Panc1 (cell line): ENCODE measurements around the gene IDUA.

Experiments used
- CTCF ChIP-seq: fragments of 450-650 bp; IDR thresholded peaks from 2 replicates; pipeline ENCODE4 v1.5.1; 2017; ENCODE audit warnings: mild to moderate bottlenecking
- POLR2AphosphoS5 ChIP-seq: IDR thresholded peaks from 2 replicates; pipeline ENCODE4 v1.6.1; 2012; ENCODE audit warnings: mild to moderate bottlenecking, low read depth, low read length, moderate library complexity
- REST ChIP-seq, 2 experiments: IDR thresholded peaks; 2 replicates each; pipeline ENCODE4 v1.6.1; 2011 to 2012; ENCODE audit warnings: low read depth in 2 of 2, control low read depth in 1 of 2, low read length in 1 of 2, mild to moderate bottlenecking in 1 of 2, moderate library complexity in 1 of 2; ENCODE audit not compliant: insufficient read depth in 1 of 2
- SIN3A ChIP-seq: IDR thresholded peaks from 2 replicates; pipeline ENCODE4 v1.6.1; 2012; ENCODE audit warnings: low read depth, mild to moderate bottlenecking, low read length, moderate library complexity, borderline replicate concordance; ENCODE audit not compliant: insufficient read depth
- TCF7L2 ChIP-seq: IDR thresholded peaks from 2 replicates; pipeline ENCODE4 v1.6.1; 2011; ENCODE audit warnings: mild to moderate bottlenecking, low read depth, low read length, inconsistent platforms

DNA sequence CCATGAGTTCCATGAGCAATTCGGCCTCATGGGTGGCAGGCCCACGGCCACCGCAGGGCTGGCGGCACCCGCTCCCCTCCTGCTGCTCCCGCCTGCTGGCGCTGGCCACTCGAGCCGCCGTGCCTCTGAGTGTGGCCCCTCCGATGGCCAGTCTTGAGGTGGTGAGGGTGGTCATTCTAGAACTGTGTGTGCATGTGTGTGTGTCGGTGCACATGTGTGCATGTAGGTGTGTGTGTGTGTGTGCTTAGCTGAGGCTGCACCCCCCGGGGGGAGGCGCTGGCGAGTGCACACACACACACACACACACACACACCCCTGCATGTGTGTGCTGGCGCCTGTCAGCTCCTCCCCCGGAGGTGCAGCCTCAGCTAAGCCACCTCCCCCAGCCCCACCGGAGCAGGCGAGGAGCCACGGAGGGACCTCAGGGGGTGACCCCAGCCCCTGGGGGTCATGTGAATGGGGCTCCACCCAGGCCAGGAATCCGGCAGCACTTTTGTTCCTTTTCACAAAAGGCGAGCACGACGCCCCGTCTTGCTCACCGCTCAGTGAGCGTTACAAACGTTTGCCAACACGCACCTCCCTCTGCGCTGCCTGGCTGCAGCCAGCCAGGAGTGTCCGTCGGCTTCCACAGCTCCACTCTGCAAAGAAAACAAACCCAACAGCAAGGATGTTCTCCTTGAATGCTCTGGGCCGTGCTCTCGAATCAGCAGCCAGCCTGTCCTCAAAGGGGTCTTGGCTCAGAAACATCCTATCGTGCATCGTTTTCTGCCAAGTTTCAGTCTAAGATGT, 54.5 kb downstream of the IDUA start:
- TF ChIP-seq CTCF = no peak
- TF ChIP-seq TCF7L2 = no peak
- no peak for TF ChIP-seq POLR2AphosphoS5
- TF ChIP-seq SIN3A = no peak
- TF ChIP-seq REST (IDR thresholded peaks at IDR 0.05; ENCODE audit: insufficient read depth in 1 of 2, low read depth in 2 of 2, low read length in 1 of 2) = no peak
